ENCODE results near the gene TNRC6C.

TNRC6C gene

GRCh38 chr17:77925831-77926543 is 32.5 kb upstream of the TNRC6C start:
- no peak for DNase-seq (ENCODE audit: low read depth)
- H3K4me3 ChIP-seq (ENCODE audit: low read length): no peak overlapping the region
- TF ChIP-seq, protein P1, sequence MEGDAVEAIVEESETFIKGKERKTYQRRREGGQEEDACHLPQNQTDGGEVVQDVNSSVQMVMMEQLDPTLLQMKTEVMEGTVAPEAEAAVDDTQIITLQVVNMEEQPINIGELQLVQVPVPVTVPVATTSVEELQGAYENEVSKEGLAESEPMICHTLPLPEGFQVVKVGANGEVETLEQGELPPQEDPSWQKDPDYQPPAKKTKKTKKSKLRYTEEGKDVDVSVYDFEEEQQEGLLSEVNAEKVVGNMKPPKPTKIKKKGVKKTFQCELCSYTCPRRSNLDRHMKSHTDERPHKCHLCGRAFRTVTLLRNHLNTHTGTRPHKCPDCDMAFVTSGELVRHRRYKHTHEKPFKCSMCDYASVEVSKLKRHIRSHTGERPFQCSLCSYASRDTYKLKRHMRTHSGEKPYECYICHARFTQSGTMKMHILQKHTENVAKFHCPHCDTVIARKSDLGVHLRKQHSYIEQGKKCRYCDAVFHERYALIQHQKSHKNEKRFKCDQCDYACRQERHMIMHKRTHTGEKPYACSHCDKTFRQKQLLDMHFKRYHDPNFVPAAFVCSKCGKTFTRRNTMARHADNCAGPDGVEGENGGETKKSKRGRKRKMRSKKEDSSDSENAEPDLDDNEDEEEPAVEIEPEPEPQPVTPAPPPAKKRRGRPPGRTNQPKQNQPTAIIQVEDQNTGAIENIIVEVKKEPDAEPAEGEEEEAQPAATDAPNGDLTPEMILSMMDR (IDR thresholded peaks at IDR 0.05; ENCODE audit: insufficient read depth, low read depth, low read length, missing control alignments): no peak

- no peak for DNase-seq (ENCODE audit: low read depth)
- H3K4me3 ChIP-seq (ENCODE audit: low read length): no peak overlapping the region
- TF ChIP-seq, protein P1 (IDR thresholded peaks at IDR 0.05; ENCODE audit: insufficient read depth, low read depth, low read length, missing control alignments): no peak
Measured at GRCh38 chr17:77926981-77927380, 31.5 kb upstream of the TNRC6C start.

DNA sequence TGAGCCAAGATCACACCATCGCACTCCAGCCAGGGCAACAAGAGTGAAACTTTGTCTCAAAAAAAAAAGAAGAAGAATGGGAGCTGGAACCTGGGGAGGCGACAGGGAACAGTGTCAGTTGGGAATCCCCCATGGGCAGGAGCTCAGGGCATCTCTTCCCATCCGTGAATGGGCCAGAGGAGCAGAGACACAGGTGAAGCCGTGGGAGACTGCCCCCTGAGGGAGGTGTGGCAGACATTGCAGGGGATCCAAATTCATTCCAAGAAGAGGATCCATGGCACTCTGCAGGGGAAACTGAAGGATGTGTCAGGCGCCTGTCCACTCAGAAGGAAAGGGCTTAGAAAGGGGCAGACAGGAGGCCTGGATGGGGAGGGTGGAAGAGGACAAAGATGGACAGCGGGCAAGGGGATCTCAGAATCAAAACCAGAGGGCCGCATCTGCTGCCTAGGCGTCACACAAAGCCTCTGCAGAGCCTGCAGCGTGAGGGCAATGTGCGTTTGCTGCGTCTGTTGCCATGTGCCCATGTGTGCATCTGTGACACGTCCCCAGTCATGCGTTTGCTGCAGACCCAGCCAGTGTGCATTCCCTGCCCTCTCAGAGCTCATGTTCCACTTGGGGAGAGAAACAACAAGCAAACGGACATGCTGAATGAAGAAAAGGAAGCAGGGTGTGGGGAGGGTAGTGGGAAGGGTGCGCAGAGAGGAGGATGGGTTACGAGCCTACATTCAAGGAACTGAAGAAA is 30.6 kb upstream of the TNRC6C start:
- DNase-seq (ENCODE audit: low read depth): no peak
- TF ChIP-seq, protein P1 (IDR thresholded peaks at IDR 0.05; ENCODE audit: insufficient read depth, low read depth, low read length, missing control alignments): no peak
- H3K4me3 ChIP-seq (ENCODE audit: low read length): no peak overlapping the region

DNA sequence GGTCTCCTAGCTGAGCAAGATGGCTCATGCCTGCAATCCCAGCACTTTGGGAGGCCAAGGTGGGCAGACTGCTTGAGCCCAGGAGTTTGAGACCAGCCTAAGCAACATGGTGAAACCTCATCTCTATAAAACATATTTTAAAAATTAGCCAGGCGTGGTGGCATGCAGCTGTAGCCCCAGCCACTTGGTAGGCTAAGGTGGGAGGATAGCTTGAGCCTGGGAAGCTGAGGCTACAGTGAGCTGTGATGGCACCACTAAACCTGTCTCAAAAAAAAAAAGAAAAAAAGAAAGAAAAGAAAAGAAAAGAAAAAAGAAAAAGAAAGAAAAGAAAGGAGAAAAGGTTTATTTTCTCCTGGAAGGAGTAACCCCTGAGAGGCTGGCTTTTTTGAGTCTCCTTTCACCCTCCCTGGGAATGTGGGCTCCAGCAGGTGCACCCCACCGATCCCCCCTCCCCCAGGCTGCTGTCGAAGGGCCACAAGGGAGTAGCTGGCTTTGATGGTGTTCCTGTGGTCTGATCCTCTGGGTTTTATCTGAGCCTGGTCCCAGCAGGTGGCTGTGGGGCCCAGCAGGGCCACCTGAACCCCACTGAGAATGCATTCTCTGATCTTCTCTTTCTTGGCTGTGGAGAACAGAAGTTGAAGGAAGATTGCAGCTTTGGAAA is 29.9 kb upstream of the TNRC6C start:
- no peak overlapping the region for H3K4me3 ChIP-seq (ENCODE audit: low read length)
- TF ChIP-seq, protein P1 (IDR thresholded peaks at IDR 0.05; ENCODE audit: insufficient read depth, low read depth, low read length, missing control alignments): no peak
- DNase-seq (ENCODE audit: low read depth): no peak

GRCh38 chr17:77929180-77929564 is 29.3 kb upstream of the TNRC6C start:
- no peak overlapping the region for H3K4me3 ChIP-seq (ENCODE audit: low read length)
- DNase-seq (ENCODE audit: low read depth): no peak
- TF ChIP-seq, protein P1 (IDR thresholded peaks at IDR 0.05; ENCODE audit: insufficient read depth, low read depth, low read length, missing control alignments): no peak

- no peak overlapping the region for H3K4me3 ChIP-seq (ENCODE audit: low read length)
- DNase-seq (ENCODE audit: low read depth): no peak
- TF ChIP-seq, protein P1 (IDR thresholded peaks at IDR 0.05; ENCODE audit: insufficient read depth, low read depth, low read length, missing control alignments): no peak
Measured at GRCh38 chr17:77929871-77930436, 28.5 kb upstream of the TNRC6C start.
